ENCODE results near the gene IL1RAPL1. TPM values are rescaled to one million over a fixed set of nuclear protein-coding genes. Genes with fewer than 3 reads are reported as not detected.
"Not testable (repeated sequence)": the region's sequence is repeated elsewhere in the genome, so short reads cannot be mapped to it uniquely, and the experiment has no call there.

The IL1RAPL1 gene
- total RNA-seq, 1 experiment from 2014 or later: 15.5 TPM

- peak; percentile 1 for DNase-seq (ENCODE audit: low spot score)
Observed at GRCh38 chrX:29257521-29257920, 670.3 kb downstream of the IL1RAPL1 start.

- no peak for DNase-seq (ENCODE audit: low spot score)
Observed at GRCh38 chrX:29269390-29269789, 682.1 kb downstream of the IL1RAPL1 start.

DNA sequence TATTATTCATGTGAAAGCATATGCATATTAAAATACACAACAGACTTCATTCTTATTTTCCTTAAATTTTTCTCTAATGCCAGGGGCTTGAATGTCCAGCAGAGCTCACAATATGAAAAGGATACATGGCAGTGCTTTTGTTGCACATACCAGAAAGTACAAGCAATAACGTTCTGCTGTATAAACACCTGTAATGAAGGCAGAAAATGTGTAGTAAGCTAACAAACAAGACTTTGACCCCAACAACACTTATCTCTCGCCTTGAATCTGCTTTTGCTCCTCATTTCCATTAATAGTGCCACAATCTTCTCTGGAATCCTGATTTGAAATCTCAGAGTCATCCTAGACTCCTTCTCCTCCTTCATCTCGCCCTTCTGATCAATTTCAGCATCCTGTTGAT is 687.3 kb downstream of the IL1RAPL1 start:
- DNase-seq (ENCODE audit: low spot score): no peak

DNA sequence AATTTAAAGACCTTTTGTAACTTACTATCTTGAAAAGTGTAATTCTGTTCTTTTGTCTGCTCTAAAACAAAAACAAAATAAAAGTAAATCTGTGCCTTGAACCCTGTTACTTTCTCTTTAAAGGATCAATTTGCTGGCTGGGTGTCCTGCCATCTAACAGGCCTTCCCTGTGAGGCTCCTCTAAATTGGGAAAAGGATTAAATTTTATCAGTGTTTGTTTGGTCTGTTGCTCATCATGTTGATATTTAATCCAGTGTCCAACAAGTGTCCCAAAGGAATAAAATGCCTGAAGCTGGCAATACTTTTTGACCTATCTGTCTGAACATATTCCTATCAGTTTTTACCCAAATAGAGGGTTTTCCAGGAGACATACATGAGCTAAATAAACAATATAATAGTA is 688.7 kb downstream of the IL1RAPL1 start:
- no peak for DNase-seq (ENCODE audit: low spot score)

DNA sequence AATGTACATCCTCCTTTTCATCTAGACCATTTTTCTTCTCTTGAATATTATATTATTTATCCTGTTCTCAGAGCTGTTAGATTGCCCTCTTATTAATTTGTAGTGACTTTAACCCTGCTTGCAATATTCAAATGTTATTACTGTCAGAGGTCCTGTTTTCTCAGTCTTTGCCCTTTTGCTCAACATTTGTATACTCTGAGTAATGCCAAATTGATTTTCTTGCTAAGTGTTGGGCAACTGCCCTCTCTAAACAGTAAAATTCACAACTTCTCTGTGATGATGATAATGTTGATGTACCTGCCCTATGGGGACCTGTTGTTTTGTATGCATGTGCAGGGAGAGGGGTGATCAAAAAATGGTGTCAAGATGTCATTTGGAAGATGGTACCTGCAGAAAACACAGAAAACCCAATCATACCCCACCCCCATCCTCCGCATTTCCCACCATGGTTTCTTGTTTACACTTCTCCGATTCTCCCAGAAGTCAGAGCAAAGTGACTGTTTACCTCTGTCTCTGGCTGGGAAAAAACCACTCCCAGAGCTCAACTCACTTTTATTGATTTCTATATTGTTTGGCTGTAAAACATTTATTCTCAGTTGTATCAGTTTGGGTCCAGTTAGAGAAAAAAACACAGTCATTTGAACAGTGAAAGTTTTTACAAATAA is 694.0 kb downstream of the IL1RAPL1 start:
- DNase-seq (ENCODE audit: low spot score): no peak

DNA sequence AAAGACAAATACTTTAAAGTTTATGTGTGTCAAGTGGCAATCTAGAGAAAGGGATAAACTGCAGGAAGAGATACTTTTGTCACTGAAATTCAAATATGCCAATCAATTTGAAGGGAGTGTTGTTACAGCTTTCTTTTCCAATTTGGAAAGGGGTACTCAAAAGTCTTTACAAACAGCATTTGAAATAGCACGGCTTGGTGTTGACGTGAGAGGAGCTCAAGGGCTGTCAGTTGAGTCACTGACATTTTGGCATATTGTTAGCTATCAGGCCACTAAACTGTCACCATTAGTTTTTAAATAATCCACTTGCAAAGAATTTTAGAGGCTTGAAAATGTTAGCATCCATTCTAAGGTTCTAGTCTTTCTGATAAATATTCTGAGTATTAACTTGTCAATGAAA is 698.4 kb downstream of the IL1RAPL1 start:
- no peak for DNase-seq (ENCODE audit: low spot score)

DNA sequence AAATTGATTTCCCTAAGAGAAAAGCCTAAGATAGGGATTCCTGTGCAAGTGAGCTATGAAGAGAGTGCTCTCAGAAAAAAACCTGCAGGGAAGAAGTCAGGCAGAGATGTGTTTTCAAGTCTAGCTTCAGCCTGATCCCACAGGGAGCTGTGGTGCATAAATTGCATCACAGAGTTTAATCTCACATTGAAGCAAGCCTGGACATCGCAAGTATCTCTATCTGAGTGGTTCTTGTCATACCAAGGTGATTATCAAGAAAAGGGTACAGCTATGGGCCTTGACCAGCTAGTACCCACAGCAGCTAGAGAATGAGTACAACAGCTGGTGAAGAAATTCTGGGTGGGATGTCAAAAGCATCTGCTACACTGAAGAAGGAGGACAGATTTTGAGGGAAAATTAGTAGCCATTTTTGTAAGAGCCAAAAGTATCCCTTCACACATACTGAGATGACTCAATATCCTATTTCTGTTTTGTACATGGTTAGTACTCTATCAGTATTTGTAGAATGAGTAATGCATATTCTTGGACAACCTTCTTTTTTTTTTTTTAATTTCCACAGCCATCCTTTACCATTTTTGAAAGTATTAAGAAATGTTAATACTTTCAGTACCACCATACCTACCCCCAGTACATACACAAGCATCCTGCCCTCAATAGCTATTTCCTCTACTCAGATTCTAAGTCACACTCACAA is 708.9 kb downstream of the IL1RAPL1 start:
- DNase-seq (ENCODE audit: low spot score): no peak

GRCh38 chrX:29297171-29297800 is 710.0 kb downstream of the IL1RAPL1 start:
- no peak for DNase-seq (ENCODE audit: low spot score)

- peak; percentile 19 for DNase-seq (ENCODE audit: low spot score)
Observed at GRCh38 chrX:29299684-29300083, 712.4 kb downstream of the IL1RAPL1 start.

DNA sequence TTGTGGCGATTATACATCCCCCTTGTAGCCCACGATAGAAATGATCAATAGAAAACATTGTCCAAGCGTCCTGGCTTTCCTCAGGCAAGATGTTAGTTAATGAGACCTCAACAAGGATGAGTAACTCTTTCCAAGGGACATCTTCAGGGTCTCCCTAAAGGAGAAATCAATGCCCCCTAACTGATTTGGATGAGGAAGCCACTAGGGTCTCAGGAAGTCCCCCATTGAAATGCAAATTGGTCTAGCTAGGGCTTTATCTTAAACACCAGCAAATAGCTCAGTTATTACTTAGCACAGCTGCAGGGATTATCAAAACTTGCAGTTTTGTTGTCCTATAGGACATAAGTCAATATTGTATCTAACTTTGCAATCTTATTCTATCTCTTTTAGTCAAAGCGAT is 721.5 kb downstream of the IL1RAPL1 start:
- DNase-seq (ENCODE audit: low spot score): no peak

GRCh38 chrX:29315931-29316330 is 728.7 kb downstream of the IL1RAPL1 start:
- no peak for DNase-seq (ENCODE audit: low spot score)

DNA sequence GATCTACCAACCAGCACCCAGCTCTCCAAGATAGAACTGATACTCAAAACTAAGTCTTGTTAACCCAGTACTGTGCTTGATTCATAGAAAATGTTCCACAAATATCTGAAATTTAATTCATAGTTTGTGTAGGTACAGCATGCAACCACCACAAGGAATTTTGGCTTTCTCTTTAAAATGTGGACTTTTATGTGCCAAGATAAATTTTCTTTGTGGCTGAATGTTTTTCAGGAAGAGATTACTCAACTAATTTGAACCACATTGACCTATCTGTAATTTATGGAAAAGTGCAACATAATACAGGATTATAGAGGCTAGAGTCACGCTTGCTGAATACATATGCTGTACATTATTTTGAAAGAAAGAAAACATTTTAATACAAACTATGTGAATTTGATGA is 730.8 kb downstream of the IL1RAPL1 start:
- DNase-seq (ENCODE audit: low spot score): no peak

DNA sequence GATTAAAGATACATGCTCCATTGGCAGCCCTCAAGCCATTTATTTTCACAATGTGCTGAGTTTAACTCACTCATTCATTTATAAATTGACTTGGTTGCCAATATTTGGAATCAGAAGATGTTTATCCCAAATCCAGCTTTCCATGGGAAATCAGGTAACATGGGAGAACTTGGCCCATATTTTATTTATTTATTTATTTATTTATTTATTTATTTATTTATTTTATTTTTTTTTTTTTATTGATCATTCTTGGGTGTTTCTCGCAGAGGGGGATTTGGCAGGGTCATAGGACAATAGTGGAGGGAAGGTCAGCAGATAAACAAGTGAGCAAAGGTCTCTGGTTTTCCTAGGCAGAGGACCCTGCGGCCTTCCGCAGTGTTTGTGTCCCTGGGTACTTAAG is 745.2 kb downstream of the IL1RAPL1 start:
- not testable (repeated sequence) for DNase-seq (ENCODE audit: low spot score)

DNA sequence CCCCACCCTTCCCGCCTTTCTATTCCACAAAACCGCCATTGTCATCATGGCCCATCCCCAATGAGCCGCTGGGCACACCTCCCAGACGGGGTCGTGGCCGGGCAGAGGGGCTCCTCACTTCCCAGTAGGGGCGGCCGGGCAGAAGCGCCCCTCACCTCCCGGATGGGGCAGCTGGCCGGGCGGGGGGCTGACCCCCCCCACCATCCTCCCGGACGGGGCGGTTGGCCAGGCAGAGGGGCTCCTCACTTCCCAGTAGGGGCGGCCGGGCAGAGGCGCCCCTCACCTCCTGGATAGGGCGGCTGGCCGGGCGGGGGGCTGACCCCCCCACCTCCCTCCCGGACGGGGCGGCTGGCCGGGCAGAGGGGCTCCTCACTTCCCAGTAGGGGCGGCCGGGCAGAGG is 745.8 kb downstream of the IL1RAPL1 start:
- DNase-seq (ENCODE audit: low spot score): not testable (repeated sequence)

DNA sequence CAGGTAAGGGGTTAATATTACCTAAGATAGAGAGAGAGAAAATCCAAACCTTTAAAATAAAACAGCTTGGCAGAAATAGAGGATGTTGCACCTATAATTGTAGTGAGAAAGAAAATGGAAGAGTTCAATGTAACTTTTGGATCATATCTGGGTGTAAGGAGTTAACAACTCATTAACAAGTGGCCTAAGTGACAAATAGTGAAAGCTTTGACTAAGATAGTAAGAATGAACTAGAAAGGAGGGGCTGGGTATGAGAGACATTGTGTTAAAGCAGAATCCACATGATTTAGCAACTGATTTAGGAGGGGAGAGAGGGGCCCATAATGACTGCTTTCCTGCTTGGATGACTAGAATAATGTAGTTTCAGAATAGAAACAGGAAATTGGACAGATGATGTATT is 761.0 kb downstream of the IL1RAPL1 start:
- no peak for DNase-seq (ENCODE audit: low spot score)

- DNase-seq (ENCODE audit: low spot score): no peak
Observed at GRCh38 chrX:29359276-29359675, 772.0 kb downstream of the IL1RAPL1 start.

- not testable (repeated sequence) for DNase-seq (ENCODE audit: low spot score)
Observed at GRCh38 chrX:29374765-29375164, 787.5 kb downstream of the IL1RAPL1 start.

- DNase-seq (ENCODE audit: low spot score): no peak
Observed at GRCh38 chrX:29376584-29376983, 789.3 kb downstream of the IL1RAPL1 start.

DNA sequence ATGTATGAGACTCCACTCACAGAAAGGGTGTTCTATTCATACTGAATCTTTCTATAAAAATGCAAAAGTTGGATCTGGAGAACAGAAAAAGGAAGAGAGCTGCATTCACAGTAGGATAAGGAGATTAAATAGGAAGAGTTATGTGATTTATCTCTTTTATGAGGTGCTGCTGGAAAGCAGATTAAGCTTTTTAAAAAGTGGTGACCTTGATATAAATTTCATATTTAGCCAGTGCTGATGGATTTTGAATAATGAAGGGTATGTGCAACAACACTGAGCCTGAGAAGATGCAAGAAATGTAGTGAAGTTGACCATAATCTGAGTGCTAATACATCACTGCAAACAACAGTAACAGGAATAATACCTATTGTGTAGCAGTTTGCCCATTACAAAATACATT is 795.6 kb downstream of the IL1RAPL1 start:
- no peak for DNase-seq (ENCODE audit: low spot score)

- no peak for DNase-seq (ENCODE audit: low spot score)
Observed at GRCh38 chrX:29388509-29388908, 801.3 kb downstream of the IL1RAPL1 start.

GRCh38 chrX:29397506-29397905 is 810.3 kb downstream of the IL1RAPL1 start:
- peak; percentile 4 for DNase-seq (ENCODE audit: low spot score)

DNA sequence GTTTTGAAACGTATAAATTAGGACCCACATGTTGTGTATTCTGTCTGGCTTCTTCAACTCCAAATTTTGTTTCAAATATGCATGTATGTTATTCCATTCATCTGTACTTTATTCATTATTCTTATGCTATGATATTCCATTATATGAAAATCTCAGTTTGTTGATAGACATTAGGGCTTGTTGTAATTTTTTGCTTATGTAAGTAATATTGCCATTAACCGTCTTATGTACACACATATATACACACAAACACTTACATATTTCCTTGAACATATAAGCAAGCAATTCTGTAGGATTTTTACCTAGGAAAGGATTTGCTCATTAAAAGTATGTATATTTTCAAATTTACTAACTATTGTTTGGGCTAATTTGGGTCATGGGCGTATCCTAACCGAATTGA is 820.1 kb downstream of the IL1RAPL1 start:
- DNase-seq (ENCODE audit: low spot score): no peak
